Sigmoid colon (tissue), 7 donors: ENCODE measurements around the gene SH3PXD2B. TPM values are rescaled to one million over a fixed set of nuclear protein-coding genes. Genes with fewer than 3 reads are reported as not detected.
A peak's percentile ranks its signal among the peaks of the same experiment; 100 is the strongest.

Experiments
- DNase-seq: peaks from one replicate; pipeline ENCODE4 v3.0.0-alpha.2; 2019
- H3K27ac ChIP-seq, 4 donors: fragments of 200-600 bp; sonication (generic); one replicate each; pipeline ENCODE4 v1.5.1; 2016 to 2019; ENCODE audit warnings: mild to moderate bottlenecking in 1 of 4
- H3K27me3 ChIP-seq, 3 donors: fragments of 200-600 bp; sonication (generic); one replicate each; pipeline ENCODE4 v1.5.1; 2019; ENCODE audit warnings: mild to moderate bottlenecking in 1 of 3
- H3K36me3 ChIP-seq, 4 donors: fragments of 200-600 bp; sonication (generic); one replicate each; pipeline ENCODE4 v1.5.1; 2016 to 2019
- H3K4me1 ChIP-seq, 4 donors: fragments of 200-600 bp; sonication (generic); one replicate each; pipeline ENCODE4 v1.5.1; 2017 to 2019
- H3K4me3 ChIP-seq, 4 donors: fragments of 200-600 bp; sonication (generic); one replicate each; pipeline ENCODE4 v1.5.1; 2017 to 2019; ENCODE audit warnings: mild to moderate bottlenecking in 2 of 4, moderate library complexity in 1 of 4
- H3K9me3 ChIP-seq, 4 donors: fragments of 200-600 bp in 3 of 4; sonication (generic) in 3 of 4; one replicate each; pipeline versions ENCODE4 v1.5.1 to v1.6.1; 2013 to 2019
- EP300 ChIP-seq, 4 donors: sonication (generic); formaldehyde crosslinking; IDR thresholded peaks; one replicate each; pipeline ENCODE4 v1.6.1; 2017; ENCODE audit warnings: antibody characterized with exemption in 4 of 4
- POLR2A ChIP-seq, 2 donors: fragments of 450-650 bp; IDR thresholded peaks; one replicate each; pipeline ENCODE4 v1.6.1; 2016; ENCODE audit warnings: antibody characterized with exemption in 2 of 2, mild to moderate bottlenecking in 2 of 2, moderate library complexity in 2 of 2
- POLR2AphosphoS5 ChIP-seq, 4 donors: sonication (generic); formaldehyde crosslinking; IDR thresholded peaks; one replicate each; pipeline ENCODE4 v1.6.1; 2017; ENCODE audit warnings: antibody characterized with exemption in 4 of 4
- WGBS, 2 donors: extraction: QIAGEN DNeasy Blood & Tissue Kit; methylation state at CpG; one replicate each; pipeline ENCODE4 v1.1.7; 2013; 5-methylcytosine and 5-hydroxymethylcytosine counted together
- intact Hi-C: fragments of 100-400 bp; cut with DNase I; formaldehyde crosslinking; loops from one replicate; pipeline ENCODE4 v1.15.1; 2023
- polyA plus RNA-seq, 3 donors: library from polyadenylated mRNA; stranded (reverse); fragments of 200-250 nt; gene quantifications; one replicate each; pipeline ENCODE4 v1.2.3, GENCODE V29; 2013
- total RNA-seq, 4 donors: library from RNA; depleted of rRNA; stranded (reverse); fragments of >200 nt; gene quantifications; one replicate each; pipeline ENCODE4 v1.1.0, GENCODE V29; 2016
- TF ChIP-seq, protein P1 (sequence below), 4 experiments: fragments of 450-650 bp in 3 of 4; fragments of 200-600 bp in 1 of 4; IDR thresholded peaks; one replicate each; pipeline ENCODE4 v1.5.1; 2016 to 2019; ENCODE audit warnings: antibody characterized with exemption in 4 of 4, mild to moderate bottlenecking in 3 of 4, moderate library complexity in 2 of 4
- donor health status: healthy with polysubstance abuse.
- donor health status: Bipolar disorder and iron deficiency.
- donor health status: healthy.

Gene SH3PXD2B
- total and polyA plus RNA-seq, 7 donors = 3.6 to 45.7 (median 19.3) TPM

DNA sequence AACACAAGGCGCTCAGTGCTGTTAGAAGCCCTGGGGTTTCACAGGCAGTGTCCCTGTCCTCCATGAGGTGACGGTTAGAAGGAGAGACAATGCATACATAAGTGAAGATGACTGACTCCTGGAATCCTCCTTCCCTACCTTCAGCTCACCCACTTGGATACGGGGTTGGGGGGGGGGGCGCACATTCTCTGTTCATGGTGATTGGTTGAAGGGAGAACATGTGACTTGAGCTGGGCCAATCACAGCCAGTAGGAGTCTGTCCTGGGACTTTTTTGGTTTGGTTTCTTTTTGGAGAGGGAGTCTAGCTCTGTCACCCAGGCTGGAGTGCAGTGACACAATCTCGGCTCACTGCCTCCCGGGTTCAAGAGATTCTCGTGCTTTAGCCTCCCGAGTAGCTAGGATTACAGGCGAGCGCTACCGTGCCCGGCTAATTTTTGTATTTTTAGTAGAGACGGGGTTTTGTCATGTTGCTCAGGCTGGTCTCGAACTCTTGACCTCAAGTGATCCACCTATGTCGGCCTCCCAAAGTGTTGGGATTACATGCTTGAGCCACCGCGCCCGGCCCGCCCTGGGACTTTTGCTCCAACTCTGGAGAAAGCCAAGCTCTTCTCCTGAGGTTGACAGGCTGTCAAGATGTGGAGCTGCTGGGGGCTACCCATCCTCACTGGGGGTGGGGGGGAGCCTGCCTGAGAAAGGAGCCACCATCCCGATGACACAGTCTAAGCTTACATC lies 30.8 kb downstream of the SH3PXD2B start:
- no peak overlapping the region for H3K4me3 ChIP-seq
- TF ChIP-seq POLR2AphosphoS5 (IDR thresholded peaks at IDR 0.05) (no peak), POLR2A (IDR thresholded peaks at IDR 0.05) (no peak), EP300 (IDR thresholded peaks at IDR 0.05) (no peak)
- TF ChIP-seq, protein P1, sequence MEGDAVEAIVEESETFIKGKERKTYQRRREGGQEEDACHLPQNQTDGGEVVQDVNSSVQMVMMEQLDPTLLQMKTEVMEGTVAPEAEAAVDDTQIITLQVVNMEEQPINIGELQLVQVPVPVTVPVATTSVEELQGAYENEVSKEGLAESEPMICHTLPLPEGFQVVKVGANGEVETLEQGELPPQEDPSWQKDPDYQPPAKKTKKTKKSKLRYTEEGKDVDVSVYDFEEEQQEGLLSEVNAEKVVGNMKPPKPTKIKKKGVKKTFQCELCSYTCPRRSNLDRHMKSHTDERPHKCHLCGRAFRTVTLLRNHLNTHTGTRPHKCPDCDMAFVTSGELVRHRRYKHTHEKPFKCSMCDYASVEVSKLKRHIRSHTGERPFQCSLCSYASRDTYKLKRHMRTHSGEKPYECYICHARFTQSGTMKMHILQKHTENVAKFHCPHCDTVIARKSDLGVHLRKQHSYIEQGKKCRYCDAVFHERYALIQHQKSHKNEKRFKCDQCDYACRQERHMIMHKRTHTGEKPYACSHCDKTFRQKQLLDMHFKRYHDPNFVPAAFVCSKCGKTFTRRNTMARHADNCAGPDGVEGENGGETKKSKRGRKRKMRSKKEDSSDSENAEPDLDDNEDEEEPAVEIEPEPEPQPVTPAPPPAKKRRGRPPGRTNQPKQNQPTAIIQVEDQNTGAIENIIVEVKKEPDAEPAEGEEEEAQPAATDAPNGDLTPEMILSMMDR (IDR thresholded peaks at IDR 0.05) = no peak
- peaks cover 0 to 4% (median 0%) of the 10 kb centered on the region in 4 donors for H3K36me3 ChIP-seq
- H3K27ac ChIP-seq = peak overlapping the region; percentile 89 to 96 (median 91)
- intact Hi-C loops = no loop called here
- 97% methylated on average over 20 of the region's 20 CpGs for WGBS, 2 donors
- DNase-seq = no peak
- no peaks in the 10 kb centered on the region for H3K9me3 ChIP-seq
- no peaks in the 10 kb centered on the region for H3K27me3 ChIP-seq
- H3K4me1 ChIP-seq = peaks cover 0 to 78% (median 77%) of the 10 kb centered on the region in 4 donors

DNA sequence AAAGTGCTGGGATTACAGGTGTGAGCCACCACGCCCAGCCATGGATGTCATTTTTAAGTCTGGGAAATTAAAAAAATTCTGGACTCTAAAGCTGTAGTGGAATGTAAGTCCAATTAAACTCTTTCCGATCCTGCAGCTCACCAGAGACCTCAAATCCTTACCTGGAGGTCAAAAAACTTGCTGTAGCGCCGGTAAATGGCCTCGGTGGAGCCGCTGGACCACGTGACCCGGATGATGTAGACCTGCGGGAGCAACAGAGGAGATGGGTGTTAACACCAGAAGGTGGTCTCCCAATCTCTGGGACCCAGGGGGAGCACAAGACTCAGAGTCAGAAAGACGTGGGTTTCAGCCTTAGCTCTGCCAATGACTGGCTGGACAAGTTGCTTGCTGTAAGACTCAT lies 32.1 kb downstream of the SH3PXD2B start:
- H3K4me1 ChIP-seq = peaks cover 0 to 82% (median 77%) of the 10 kb centered on the region in 4 donors
- H3K27ac ChIP-seq = peak overlapping the region; percentile 89 to 96 (median 91)
- H3K27me3 ChIP-seq = no peaks in the 10 kb centered on the region
- intact Hi-C loops = no loop called here
- WGBS, 2 donors = 90 to 97% methylated on average over 10 of the region's 10 CpGs
- H3K4me3 ChIP-seq = no peak overlapping the region
- no peak for DNase-seq
- H3K9me3 ChIP-seq = no peaks in the 10 kb centered on the region
- peaks cover 0 to 4% (median 0%) of the 10 kb centered on the region in 4 donors for H3K36me3 ChIP-seq
- TF ChIP-seq, protein P1 (IDR thresholded peaks at IDR 0.05) = no peak
- TF ChIP-seq POLR2AphosphoS5 (IDR thresholded peaks at IDR 0.05) (no peak), POLR2A (IDR thresholded peaks at IDR 0.05) (no peak), EP300 (IDR thresholded peaks at IDR 0.05) (no peak)

DNA sequence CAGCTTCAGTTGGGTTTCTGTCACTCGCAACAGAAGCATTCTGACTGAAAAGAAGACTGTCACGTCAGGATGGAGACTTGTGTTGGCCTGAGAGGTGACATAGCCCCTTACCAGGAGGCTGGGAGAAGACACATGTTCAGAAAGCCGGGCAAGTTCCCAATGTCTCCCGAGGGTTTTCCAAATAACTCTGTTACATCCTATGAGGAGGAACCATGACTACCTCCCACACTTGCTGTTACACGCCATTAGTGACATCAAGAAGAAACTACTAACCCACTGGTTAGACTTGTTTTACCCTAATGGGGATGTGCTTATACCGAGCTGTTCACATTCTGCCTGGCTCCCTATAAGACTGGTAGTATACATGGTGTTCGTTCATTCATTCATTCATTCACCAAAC lies 33.3 kb downstream of the SH3PXD2B start:
- intact Hi-C loops = loop anchor here (2.0 kb wide), 1 partner anchor 32 kb away; no protein-coding TSS in a partner anchor
- H3K27ac ChIP-seq = peak overlapping the region; percentile 89 to 96 (median 91)
- H3K27me3 ChIP-seq = no peaks in the 10 kb centered on the region
- no peak overlapping the region for H3K4me3 ChIP-seq
- peak; percentile 69 for DNase-seq
- TF ChIP-seq POLR2A (IDR thresholded peaks at IDR 0.05) (no peak), POLR2AphosphoS5 (IDR thresholded peaks at IDR 0.05) (peak in 1 of 4 donors; percentile 3), EP300 (IDR thresholded peaks at IDR 0.05) (no peak)
- no peaks in the 10 kb centered on the region for H3K9me3 ChIP-seq
- H3K36me3 ChIP-seq = peaks cover 0 to 4% (median 0%) of the 10 kb centered on the region in 4 donors
- H3K4me1 ChIP-seq = peaks cover 0 to 75% (median 70%) of the 10 kb centered on the region in 4 donors
- 88 to 91% methylated on average over 7 of the region's 7 CpGs for WGBS, 2 donors

DNA sequence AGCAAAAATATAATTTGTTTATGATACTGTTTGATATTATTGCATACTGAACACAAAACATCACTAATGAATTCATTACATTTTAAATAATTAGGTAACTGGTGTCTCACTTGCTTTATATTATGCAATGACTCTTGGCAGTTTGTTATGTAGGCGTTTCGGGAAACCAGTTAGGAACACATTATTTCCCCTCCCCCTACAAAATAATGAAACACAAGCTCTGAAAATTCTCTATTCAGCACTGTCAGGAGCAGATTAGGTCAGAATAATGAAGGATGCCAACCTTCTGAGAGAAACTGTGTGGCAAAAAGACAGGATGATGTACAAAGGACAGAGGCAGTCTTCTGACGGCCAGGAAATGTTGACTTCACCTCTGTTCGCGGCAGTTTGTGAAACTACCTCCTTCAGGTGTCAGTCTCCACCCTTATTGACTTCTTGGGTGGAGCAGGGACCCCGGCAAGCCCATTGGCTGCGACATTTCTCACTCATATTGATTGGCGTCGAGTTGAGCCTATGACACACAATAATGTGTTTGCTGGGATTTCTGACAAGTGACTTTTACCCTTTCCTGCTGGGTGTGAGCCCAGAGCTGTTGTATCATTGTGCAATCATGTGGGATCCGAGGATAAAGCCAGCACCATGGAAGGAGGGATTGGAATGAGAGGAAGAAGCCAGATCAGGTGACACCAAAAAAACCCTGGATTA lies 33.9 kb downstream of the SH3PXD2B start:
- DNase-seq = peak; percentile 93
- no peaks in the 10 kb centered on the region for H3K27me3 ChIP-seq
- intact Hi-C loops = loop anchor here (2.0 kb wide), 1 partner anchor 32 kb away; no protein-coding TSS in a partner anchor
- peak; percentile 55 to 82 (median 66) for TF ChIP-seq POLR2AphosphoS5 (IDR thresholded peaks at IDR 0.05)
- TF ChIP-seq POLR2A (IDR thresholded peaks at IDR 0.05) = no peak
- TF ChIP-seq EP300 (IDR thresholded peaks at IDR 0.05) = peak in 1 of 4 donors; percentile 21
- TF ChIP-seq, protein P1 (IDR thresholded peaks at IDR 0.05) = no peak
- H3K4me1 ChIP-seq = peaks cover 0 to 75% (median 70%) of the 10 kb centered on the region in 4 donors
- H3K27ac ChIP-seq = peak overlapping the region; percentile 89 to 96 (median 91)
- 14 to 53% methylated on average over 10 of the region's 10 CpGs for whole genome bisulfite sequencing, 2 donors
- peaks cover 0 to 4% (median 0%) of the 10 kb centered on the region in 4 donors for H3K36me3 ChIP-seq
- no peak overlapping the region for H3K4me3 ChIP-seq
- no peaks in the 10 kb centered on the region for H3K9me3 ChIP-seq
